Measurements from ENCODE around the gene SREK1.

The SREK1 gene

DNA sequence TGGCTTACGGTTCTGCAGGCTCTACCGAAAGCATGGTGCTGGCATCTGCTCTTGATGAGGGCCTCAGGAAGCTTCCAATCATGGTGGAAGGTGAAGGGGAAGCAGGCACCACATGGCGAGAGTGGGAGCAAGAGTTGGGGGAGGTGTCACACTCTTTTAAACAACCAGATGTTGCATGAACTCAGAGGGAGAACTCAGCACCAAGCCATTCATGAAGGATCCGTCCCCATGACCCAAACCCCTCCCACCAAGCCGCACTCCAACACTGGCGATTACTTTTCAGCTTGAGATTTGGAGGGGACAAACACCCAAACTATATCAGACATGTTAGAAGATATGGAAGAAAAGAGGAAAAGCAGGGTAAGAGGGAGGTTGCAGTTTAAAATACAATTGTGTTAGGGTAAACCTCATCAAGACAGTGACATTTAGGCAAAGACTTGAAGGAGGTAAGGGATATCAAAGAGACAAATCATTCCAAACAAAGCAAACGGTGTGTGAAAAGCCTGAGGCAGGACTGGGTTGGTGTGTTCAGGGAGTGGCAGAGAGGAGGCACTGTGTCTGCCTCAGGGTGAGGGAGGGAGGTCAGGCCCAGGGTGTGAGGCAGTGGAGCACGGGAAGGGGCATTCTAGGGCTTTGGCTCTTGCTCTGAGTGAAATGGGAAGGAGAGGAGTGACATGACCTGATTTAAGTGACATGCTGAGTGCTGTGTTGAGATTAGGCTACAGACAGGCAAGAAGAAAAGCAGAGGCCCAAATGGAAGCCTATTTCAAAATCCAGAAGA is 80.9 kb downstream of the SREK1 start:
- no peak for DNase-seq

DNA sequence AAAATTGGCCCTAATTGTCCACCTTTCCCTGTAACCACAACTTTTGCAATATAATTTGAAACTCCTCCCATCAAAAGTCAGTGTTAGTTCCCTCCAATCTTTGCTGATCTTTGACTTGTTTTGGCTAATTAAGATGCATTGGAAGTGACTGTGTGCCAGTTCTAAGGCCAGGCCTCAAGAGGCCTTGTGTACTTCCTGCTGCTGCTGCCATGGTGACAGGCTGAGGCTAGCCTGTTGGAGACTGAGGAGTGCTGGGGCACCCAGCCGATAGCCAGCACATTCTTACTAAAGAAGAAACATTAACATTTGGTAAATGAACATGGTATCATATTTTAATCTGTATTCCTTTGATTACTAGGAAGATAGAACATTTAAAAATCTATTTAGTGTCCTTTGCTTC is 86.5 kb downstream of the SREK1 start:
- no peak for DNase-seq

DNA sequence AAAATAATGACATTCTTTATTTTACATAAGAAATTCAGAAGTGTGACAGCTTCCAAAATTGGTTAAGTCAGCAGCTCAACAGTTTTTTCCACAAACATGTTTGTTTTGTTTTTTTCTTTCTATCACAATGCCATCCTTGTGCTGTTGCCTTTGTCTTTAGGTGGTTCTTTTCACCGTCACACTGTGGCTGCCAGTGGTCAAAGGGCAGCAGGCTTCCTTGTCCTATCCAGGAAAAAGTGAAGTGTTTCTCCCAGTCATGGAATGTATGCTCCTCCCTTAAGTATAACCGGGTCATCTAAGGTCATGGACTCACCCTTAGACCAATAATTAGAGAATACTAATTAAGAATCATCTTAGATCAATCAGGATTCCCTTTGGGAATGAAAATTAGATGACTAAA is 87.4 kb downstream of the SREK1 start:
- DNase-seq = no peak

DNA sequence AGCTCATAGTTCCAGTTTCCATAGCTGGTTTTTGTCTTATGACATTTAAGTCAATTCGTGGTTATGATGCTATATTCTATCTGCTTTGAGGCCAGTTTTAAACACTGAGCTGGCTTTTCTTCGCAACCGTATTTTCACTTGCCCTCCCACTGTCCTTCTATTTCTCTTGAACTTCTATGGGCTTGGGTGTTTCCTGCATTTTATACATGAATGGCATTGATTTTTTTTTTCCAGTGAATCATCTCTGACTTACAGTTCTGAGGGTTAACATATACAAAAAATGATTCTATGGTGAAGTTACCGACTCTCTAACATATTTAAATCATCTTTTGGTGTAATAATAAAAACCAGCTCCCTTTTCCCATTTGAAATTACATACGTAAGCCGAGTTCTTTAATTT is 88.2 kb downstream of the SREK1 start:
- DNase-seq = no peak

DNA sequence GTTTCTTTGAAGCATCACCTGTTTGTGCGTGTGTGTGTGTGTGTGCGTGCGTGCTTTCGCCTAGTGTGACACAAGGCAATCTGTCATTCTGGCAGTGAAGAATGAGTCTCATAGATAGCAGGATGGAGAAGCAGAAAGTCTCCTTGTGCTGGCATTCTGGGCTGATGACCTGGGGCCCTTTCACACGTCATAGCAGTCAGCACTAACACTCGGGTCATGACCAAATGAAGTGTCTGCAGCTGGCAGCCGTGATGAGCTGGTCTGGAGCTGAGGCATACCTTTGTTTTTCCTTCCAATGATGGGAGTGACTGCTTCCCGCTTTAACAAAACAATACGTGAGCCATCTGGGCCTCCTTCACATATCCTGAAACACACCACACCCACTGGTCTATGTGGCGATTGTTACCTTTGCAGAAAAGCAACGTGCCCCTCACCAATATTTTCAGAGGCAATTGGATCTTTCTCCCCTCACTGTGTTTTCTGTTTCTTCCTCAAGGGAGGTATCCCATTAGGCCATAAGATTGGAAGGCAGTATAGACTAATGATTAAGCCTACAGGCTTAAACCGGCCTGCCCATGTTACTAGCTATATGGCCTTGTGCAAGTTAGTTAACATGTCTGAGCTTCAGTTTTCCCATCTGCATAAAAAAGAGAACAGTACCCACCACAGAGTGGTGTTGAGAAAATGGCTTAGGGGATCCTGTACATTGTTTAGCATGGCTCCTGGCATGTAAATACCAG is 88.8 kb downstream of the SREK1 start:
- no peak for DNase-seq

Measured in activated CD4-positive, alpha-beta T cell treated with anti-CD3 and anti-CD28 coated beads, Interleukin-10, Interleukin-2, amounts not matched to agents 100 ng/mL and 50 ng/mL, durations not matched to agents 16 hours and 8 hours (primary cell).